Tibial nerve (tissue), 4 donors: ENCODE results near the gene IKZF1. TPM values are rescaled to one million over a fixed set of nuclear protein-coding genes. Genes with fewer than 3 reads are reported as not detected.

Source experiments
- DNase-seq, 2 donors: peaks; one replicate each; pipeline ENCODE4 v3.0.0-alpha.2; 2019; ENCODE audit warnings: low spot score in 2 of 2
- H3K27ac ChIP-seq, 4 donors: fragments of 200-600 bp; sonication (generic) in 3 of 4; one replicate each; pipeline ENCODE4 v1.5.1; 2017 to 2019; ENCODE audit warnings: mild to moderate bottlenecking in 1 of 4
- H3K27me3 ChIP-seq, 2 donors: fragments of 200-600 bp; sonication (generic) in 1 of 2; one replicate each; pipeline versions ENCODE4 v1.5.1 to v1.6.0; 2017 to 2019
- H3K36me3 ChIP-seq, 3 donors: fragments of 200-600 bp; sonication (generic); one replicate each; pipeline ENCODE4 v1.5.1; 2018 to 2019
- H3K4me1 ChIP-seq, 4 donors: fragments of 200-600 bp; sonication (generic) in 3 of 4; one replicate each; pipeline ENCODE4 v1.5.1; 2017 to 2019
- H3K4me3 ChIP-seq, 4 donors: fragments of 200-600 bp; sonication (generic) in 3 of 4; one replicate each; pipeline ENCODE4 v1.5.1; 2017 to 2019; ENCODE audit warnings: mild to moderate bottlenecking in 1 of 4, moderate library complexity in 1 of 4
- H3K9me3 ChIP-seq, 4 donors: fragments of 200-600 bp; sonication (generic) in 3 of 4; one replicate each; pipeline ENCODE4 v1.5.1; 2017 to 2019
- CTCF ChIP-seq, 5 experiments: fragments of 200-600 bp in 3 of 5; fragments of 450-650 bp in 2 of 5; sonication (generic) in 3 of 5; IDR thresholded peaks; one replicate each; pipeline ENCODE4 v1.5.1; 2016 to 2019; ENCODE audit warnings: antibody characterized with exemption in 5 of 5, mild to moderate bottlenecking in 3 of 5, moderate library complexity in 2 of 5
- EP300 ChIP-seq, 2 donors: sonication (generic); formaldehyde crosslinking; IDR thresholded peaks; one replicate each; pipeline ENCODE4 v1.6.1; 2017; ENCODE audit warnings: antibody characterized with exemption in 2 of 2, mild to moderate bottlenecking in 1 of 2
- POLR2A ChIP-seq, 2 donors: fragments of 450-650 bp; IDR thresholded peaks; one replicate each; pipeline ENCODE4 v1.6.1; 2017; ENCODE audit warnings: antibody characterized with exemption in 2 of 2, mild to moderate bottlenecking in 2 of 2, moderate library complexity in 2 of 2
- WGBS, 2 donors: methylation state at CpG; one replicate each; pipeline ENCODE4 v1.1.5; 2018; 5-methylcytosine and 5-hydroxymethylcytosine counted together
- total RNA-seq, 4 donors: library from RNA; depleted of rRNA; stranded (reverse); fragments of >200 nt; gene quantifications; one replicate each; pipeline ENCODE4 v1.1.0, GENCODE V29; 2016

Gene IKZF1
- total RNA-seq, 4 donors from 2014 or later: 9.6 to 32.1 (median 20.7) TPM

GRCh38 chr7:50281680-50282445 is 22.7 kb upstream of the IKZF1 start:
- TF ChIP-seq POLR2A (IDR thresholded peaks at IDR 0.05) (no peak), CTCF (IDR thresholded peaks at IDR 0.05) (no peak), EP300 (IDR thresholded peaks at IDR 0.05) (peak in 1 of 2 donors; percentile 37)
- Histone ChIP-seq H3K27me3 (no peaks in the 10 kb centered on the region), H3K9me3 (no peaks in the 10 kb centered on the region), H3K36me3 (no peaks in the 10 kb centered on the region), H3K4me3 (no peak overlapping the region), H3K4me1 (no peaks in the 10 kb centered on the region), H3K27ac (peak overlapping the region in 1 of 4 donors; percentile 29)
- 67 to 77% methylated on average over 12 of the region's 12 CpGs for WGBS, 2 donors
- DNase-seq: no peak

- H3K36me3 ChIP-seq: no peaks in the 10 kb centered on the region
- H3K9me3 ChIP-seq: no peaks in the 10 kb centered on the region
- TF ChIP-seq CTCF (IDR thresholded peaks at IDR 0.05) (no peak), EP300 (IDR thresholded peaks at IDR 0.05) (no peak), POLR2A (IDR thresholded peaks at IDR 0.05) (no peak)
- no peaks in the 10 kb centered on the region for H3K27me3 ChIP-seq
- H3K27ac ChIP-seq: peak overlapping the region in 1 of 4 donors; percentile 45
- WGBS, 2 donors: 34 to 43% methylated on average over 11 of the region's 11 CpGs
- DNase-seq: no peak
- H3K4me3 ChIP-seq: no peak overlapping the region
- H3K4me1 ChIP-seq: no peaks in the 10 kb centered on the region
These were observed 21.5 kb upstream of the IKZF1 start for GRCh38 chr7:50282813-50283605.

DNA sequence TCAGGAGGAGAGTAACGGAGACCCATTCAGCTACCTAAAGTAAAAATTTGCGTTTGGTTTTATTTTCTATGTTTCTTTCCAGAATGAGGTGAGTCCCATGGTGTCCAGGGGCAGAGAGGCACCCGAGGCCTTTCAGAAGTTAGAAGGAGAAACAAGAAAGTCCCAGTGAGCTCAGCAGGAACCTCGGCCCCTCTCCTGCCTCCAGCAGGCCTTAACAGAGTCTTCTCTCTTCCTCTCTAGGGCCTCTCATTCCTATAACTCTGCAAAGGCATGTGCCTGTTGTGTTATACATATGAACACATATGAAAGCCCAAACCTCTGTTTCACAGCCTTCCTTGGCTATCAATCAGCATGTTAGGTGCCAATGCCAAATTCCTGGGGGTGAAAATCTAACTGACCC is 20.8 kb upstream of the IKZF1 start:
- H3K4me3 ChIP-seq: no peak overlapping the region
- no peak for DNase-seq
- no peaks in the 10 kb centered on the region for H3K27me3 ChIP-seq
- no peaks in the 10 kb centered on the region for H3K36me3 ChIP-seq
- 61% methylated on average over 4 of the region's 4 CpGs for WGBS, 2 donors
- no peaks in the 10 kb centered on the region for H3K9me3 ChIP-seq
- TF ChIP-seq CTCF (IDR thresholded peaks at IDR 0.05) (no peak), POLR2A (IDR thresholded peaks at IDR 0.05) (no peak), EP300 (IDR thresholded peaks at IDR 0.05) (no peak)
- H3K27ac ChIP-seq: no peak overlapping the region
- H3K4me1 ChIP-seq: no peaks in the 10 kb centered on the region

GRCh38 chr7:50284296-50284695 is 20.2 kb upstream of the IKZF1 start:
- DNase-seq: no peak

GRCh38 chr7:50285269-50285668 is 19.2 kb upstream of the IKZF1 start:
- Histone ChIP-seq H3K4me1 (no peaks in the 10 kb centered on the region), H3K27ac (no peak overlapping the region), H3K27me3 (no peaks in the 10 kb centered on the region), H3K9me3 (no peaks in the 10 kb centered on the region), H3K36me3 (no peaks in the 10 kb centered on the region), H3K4me3 (no peak overlapping the region)
- DNase-seq: no peak
- TF ChIP-seq POLR2A (IDR thresholded peaks at IDR 0.05) (no peak), EP300 (IDR thresholded peaks at IDR 0.05) (no peak), CTCF (IDR thresholded peaks at IDR 0.05) (no peak)
- WGBS, 2 donors: 68 to 76% methylated on average over 4 of the region's 4 CpGs

More at GRCh38 chr7:50284296-50284695, 20.2 kb upstream of the IKZF1 start:
- H3K4me1 ChIP-seq: no peaks in the 10 kb centered on the region
- no peak overlapping the region for H3K27ac ChIP-seq
- TF ChIP-seq EP300 (IDR thresholded peaks at IDR 0.05): no peak
- no peaks in the 10 kb centered on the region for H3K36me3 ChIP-seq
- H3K9me3 ChIP-seq: no peaks in the 10 kb centered on the region
- no peaks in the 10 kb centered on the region for H3K27me3 ChIP-seq
- 96% methylated on average over 3 of the region's 3 CpGs for WGBS, 2 donors
- no peak overlapping the region for H3K4me3 ChIP-seq
